Measurements from ENCODE around the gene CTF1. TPM values are rescaled to one million over a fixed set of nuclear protein-coding genes. Genes with fewer than 3 reads are reported as not detected.

Gene CTF1
- total and polyA plus RNA-seq, 4 donors, result 3.3 to 9.8 (median 5.2) TPM

- ATAC-seq (ENCODE audit: insufficient read depth, low FRiP score) (no peak), DNase-seq (no peak)
- Histone ChIP-seq H3K36me3 (ENCODE audit: control insufficient read depth in 4 of 4, insufficient read depth in 4 of 4, low read length in 4 of 4) (peaks cover 3 to 35% (median 14%) of the 10 kb centered on the region in 4 donors), H3K27ac (ENCODE audit: low read depth in 1 of 2, low read length in 1 of 2) (no peak overlapping the region), H3K27me3 (ENCODE audit: control insufficient read depth in 3 of 3, insufficient read depth in 3 of 3, low read length in 2 of 3) (no peaks in the 10 kb centered on the region), H3K9ac (ENCODE audit: insufficient read depth in 1 of 2, low read length in 2 of 2) (no peak overlapping the region), H3K4me3 (no peak overlapping the region), H3K4me1 (ENCODE audit: control insufficient read depth in 5 of 5, insufficient read depth in 5 of 5, low read length in 5 of 5) (peaks cover 0 to 8% (median 7%) of the 10 kb centered on the region in 5 donors), H3K9me3 (ENCODE audit: control insufficient read depth in 4 of 4, insufficient read depth in 3 of 4, low read length in 3 of 4) (peaks cover 0 to 2% (median 0%) of the 10 kb centered on the region in 4 donors)
- WGBS, 2 donors, result 91 to 93% methylated on average over 11 of the region's 11 CpGs
- TF ChIP-seq CTCF (IDR thresholded peaks at IDR 0.05; ENCODE audit: control extremely low read depth, extremely low read depth), result no peak
These were observed 32.0 kb downstream of the CTF1 start for GRCh38 chr16:30928390-30928789.

GRCh38 chr16:30929167-30929566, 32.8 kb downstream of the CTF1 start:
- ATAC-seq (ENCODE audit: insufficient read depth, low FRiP score) (no peak), DNase-seq (no peak)
- no peaks in the 10 kb centered on the region for H3K27me3 ChIP-seq (ENCODE audit: control insufficient read depth in 3 of 3, insufficient read depth in 3 of 3, low read length in 2 of 3)
- no peak overlapping the region for H3K27ac ChIP-seq (ENCODE audit: low read depth in 1 of 2, low read length in 1 of 2)
- WGBS, 2 donors, result 84 to 86% methylated on average over 7 of the region's 7 CpGs
- peaks cover 3 to 35% (median 14%) of the 10 kb centered on the region in 4 donors for H3K36me3 ChIP-seq (ENCODE audit: control insufficient read depth in 4 of 4, insufficient read depth in 4 of 4, low read length in 4 of 4)
- H3K9ac ChIP-seq (ENCODE audit: insufficient read depth in 1 of 2, low read length in 2 of 2), result no peak overlapping the region
- peaks cover 0 to 8% (median 7%) of the 10 kb centered on the region in 5 donors for H3K4me1 ChIP-seq (ENCODE audit: control insufficient read depth in 5 of 5, insufficient read depth in 5 of 5, low read length in 5 of 5)
- no peak overlapping the region for H3K4me3 ChIP-seq
- TF ChIP-seq CTCF (IDR thresholded peaks at IDR 0.05; ENCODE audit: control extremely low read depth, extremely low read depth), result no peak
- peaks cover 0 to 2% (median 0%) of the 10 kb centered on the region in 4 donors for H3K9me3 ChIP-seq (ENCODE audit: control insufficient read depth in 4 of 4, insufficient read depth in 3 of 4, low read length in 3 of 4)

GRCh38 chr16:30930160-30930571, 33.8 kb downstream of the CTF1 start:
- 94 to 96% methylated on average over 35 of the region's 35 CpGs for WGBS, 2 donors
- Histone ChIP-seq H3K27me3 (ENCODE audit: control insufficient read depth in 3 of 3, insufficient read depth in 3 of 3, low read length in 2 of 3) (no peaks in the 10 kb centered on the region), H3K27ac (ENCODE audit: low read depth in 1 of 2, low read length in 1 of 2) (no peak overlapping the region), H3K4me3 (no peak overlapping the region), H3K9ac (ENCODE audit: insufficient read depth in 1 of 2, low read length in 2 of 2) (no peak overlapping the region), H3K36me3 (ENCODE audit: control insufficient read depth in 4 of 4, insufficient read depth in 4 of 4, low read length in 4 of 4) (peaks cover 3 to 37% (median 16%) of the 10 kb centered on the region in 4 donors), H3K9me3 (ENCODE audit: control insufficient read depth in 4 of 4, insufficient read depth in 3 of 4, low read length in 3 of 4) (peaks cover 0 to 2% (median 0%) of the 10 kb centered on the region in 4 donors), H3K4me1 (ENCODE audit: control insufficient read depth in 5 of 5, insufficient read depth in 5 of 5, low read length in 5 of 5) (peaks cover 0 to 8% (median 0%) of the 10 kb centered on the region in 5 donors)
- TF ChIP-seq CTCF (IDR thresholded peaks at IDR 0.05; ENCODE audit: control extremely low read depth, extremely low read depth), result no peak
- DNase-seq, result no peak
- no peak for ATAC-seq (ENCODE audit: insufficient read depth, low FRiP score)

Data from lung (tissue), 12 donors.